Eye (tissue), 1 donor: ENCODE results near the gene NFAM1.
A peak's percentile ranks its signal among the peaks of the same experiment; 100 is the strongest.

Source experiments
- DNase-seq: peaks from one replicate; pipeline ENCODE4 v3.0.0-alpha.2; 2015

The NFAM1 gene

GRCh38 chr22:42383287-42383686 lies 48.9 kb downstream of the NFAM1 start:
- no peak for DNase-seq

GRCh38 chr22:42380769-42381551 lies 51.2 kb downstream of the NFAM1 start:
- no peak for DNase-seq

- no peak for DNase-seq
These were observed 52.2 kb downstream of the NFAM1 start for GRCh38 chr22:42379966-42380537.

- peak; percentile 96 for DNase-seq
These were observed 55.3 kb downstream of the NFAM1 start for GRCh38 chr22:42376711-42377554.

GRCh38 chr22:42375982-42376381 lies 56.2 kb downstream of the NFAM1 start:
- no peak for DNase-seq

- no peak for DNase-seq
These were observed 59.2 kb downstream of the NFAM1 start for GRCh38 chr22:42372976-42373375.

GRCh38 chr22:42371501-42371900 lies 60.7 kb downstream of the NFAM1 start:
- no peak for DNase-seq

- no peak for DNase-seq
These were observed 61.1 kb downstream of the NFAM1 start for GRCh38 chr22:42371099-42371498.

GRCh38 chr22:42369250-42370041 lies 62.8 kb downstream of the NFAM1 start:
- peak; percentile 93 for DNase-seq

GRCh38 chr22:42368379-42369249 lies 63.6 kb downstream of the NFAM1 start:
- DNase-seq: peak; percentile 65

GRCh38 chr22:42367980-42368378 lies 64.2 kb downstream of the NFAM1 start:
- DNase-seq: no peak

GRCh38 chr22:42366806-42367581 lies 65.2 kb downstream of the NFAM1 start:
- no peak for DNase-seq

GRCh38 chr22:42365942-42366695 lies 66.1 kb downstream of the NFAM1 start:
- peak; percentile 50 for DNase-seq

GRCh38 chr22:42365111-42365865 lies 66.9 kb downstream of the NFAM1 start:
- peak; percentile 93 for DNase-seq

GRCh38 chr22:42364604-42365110 lies 67.5 kb downstream of the NFAM1 start:
- peak; percentile 92 for DNase-seq

GRCh38 chr22:42363892-42364291 lies 68.3 kb downstream of the NFAM1 start:
- DNase-seq: no peak

GRCh38 chr22:42361523-42361922 lies 70.7 kb downstream of the NFAM1 start:
- no peak for DNase-seq

GRCh38 chr22:42360348-42360747 lies 71.9 kb downstream of the NFAM1 start:
- no peak for DNase-seq
